Measurements from ENCODE around the gene TGFBR3L. TPM values are rescaled to one million over a fixed set of nuclear protein-coding genes. Genes with fewer than 3 reads are reported as not detected.

TGFBR3L gene
- total RNA-seq, 1 donor from 2014 or later: 2.1 TPM

DNA sequence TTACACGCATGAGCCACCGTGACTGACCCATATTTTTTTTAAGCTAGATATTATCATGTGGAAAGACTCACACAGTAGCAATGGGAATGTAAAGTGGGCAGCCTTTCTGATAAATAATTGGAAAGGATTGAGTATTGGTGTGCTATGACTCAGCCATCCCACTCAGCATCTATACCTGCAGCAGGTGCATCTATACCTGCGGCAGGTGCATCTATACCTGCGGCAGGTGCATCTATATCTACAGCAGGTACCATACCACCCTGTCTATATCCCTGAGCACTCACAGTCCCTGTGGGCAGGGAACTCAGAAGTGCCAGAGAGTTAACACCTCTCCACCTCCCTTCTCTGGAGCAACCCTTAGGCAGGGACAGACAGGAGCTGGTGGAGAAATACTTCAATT lies 31.5 kb upstream of the TGFBR3L start:
- TF ChIP-seq, protein P1, sequence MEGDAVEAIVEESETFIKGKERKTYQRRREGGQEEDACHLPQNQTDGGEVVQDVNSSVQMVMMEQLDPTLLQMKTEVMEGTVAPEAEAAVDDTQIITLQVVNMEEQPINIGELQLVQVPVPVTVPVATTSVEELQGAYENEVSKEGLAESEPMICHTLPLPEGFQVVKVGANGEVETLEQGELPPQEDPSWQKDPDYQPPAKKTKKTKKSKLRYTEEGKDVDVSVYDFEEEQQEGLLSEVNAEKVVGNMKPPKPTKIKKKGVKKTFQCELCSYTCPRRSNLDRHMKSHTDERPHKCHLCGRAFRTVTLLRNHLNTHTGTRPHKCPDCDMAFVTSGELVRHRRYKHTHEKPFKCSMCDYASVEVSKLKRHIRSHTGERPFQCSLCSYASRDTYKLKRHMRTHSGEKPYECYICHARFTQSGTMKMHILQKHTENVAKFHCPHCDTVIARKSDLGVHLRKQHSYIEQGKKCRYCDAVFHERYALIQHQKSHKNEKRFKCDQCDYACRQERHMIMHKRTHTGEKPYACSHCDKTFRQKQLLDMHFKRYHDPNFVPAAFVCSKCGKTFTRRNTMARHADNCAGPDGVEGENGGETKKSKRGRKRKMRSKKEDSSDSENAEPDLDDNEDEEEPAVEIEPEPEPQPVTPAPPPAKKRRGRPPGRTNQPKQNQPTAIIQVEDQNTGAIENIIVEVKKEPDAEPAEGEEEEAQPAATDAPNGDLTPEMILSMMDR (IDR thresholded peaks at IDR 0.05): no peak
- no peak for ATAC-seq
- Histone ChIP-seq H3K4me1 (no peaks in the 10 kb centered on the region), H3K36me3 (no peaks in the 10 kb centered on the region), H3K4me3 (no peak overlapping the region), H3K27me3 (ENCODE audit: low read depth) (peaks cover 6% of the 10 kb centered on the region), H3K9me3 (no peaks in the 10 kb centered on the region), H3K27ac (no peak overlapping the region)
- intact Hi-C loops (cut with DNase I): no loop called here
- no peak for DNase-seq

GRCh38 chr19:7883796-7884570 lies 30.6 kb upstream of the TGFBR3L start:
- H3K9me3 ChIP-seq: no peaks in the 10 kb centered on the region
- H3K27me3 ChIP-seq (ENCODE audit: low read depth): peaks cover 15% of the 10 kb centered on the region
- H3K4me3 ChIP-seq: no peak overlapping the region
- ATAC-seq: no peak
- DNase-seq: no peak
- H3K4me1 ChIP-seq: no peaks in the 10 kb centered on the region
- TF ChIP-seq, protein P1 (IDR thresholded peaks at IDR 0.05): no peak
- intact Hi-C loops (cut with DNase I): no loop called here
- H3K27ac ChIP-seq: no peak overlapping the region
- H3K36me3 ChIP-seq: no peaks in the 10 kb centered on the region

DNA sequence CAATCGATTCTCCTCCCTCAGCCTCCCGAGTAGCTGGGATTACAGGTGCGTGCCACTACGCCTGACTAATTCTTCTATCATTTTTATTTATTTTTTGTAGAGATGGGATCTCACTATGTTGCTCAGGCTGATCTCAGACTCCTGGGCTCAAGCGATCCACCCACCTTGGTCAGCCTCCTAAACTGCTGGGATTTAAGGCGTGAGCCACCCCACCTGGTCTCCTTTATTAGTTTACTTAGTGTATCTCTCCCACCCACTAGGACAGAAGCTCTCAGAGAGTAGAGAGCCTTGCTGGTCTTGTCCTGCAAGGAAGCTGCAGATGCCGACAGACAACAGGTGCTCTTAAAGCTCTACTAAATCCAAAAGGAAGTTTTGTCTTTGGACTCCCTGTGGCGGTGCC lies 28.8 kb upstream of the TGFBR3L start:
- intact Hi-C loops (cut with DNase I): no loop called here
- Histone ChIP-seq H3K27ac (no peak overlapping the region), H3K4me3 (no peak overlapping the region), H3K9me3 (no peaks in the 10 kb centered on the region), H3K27me3 (ENCODE audit: low read depth) (peaks cover 16% of the 10 kb centered on the region), H3K4me1 (no peaks in the 10 kb centered on the region), H3K36me3 (no peaks in the 10 kb centered on the region)
- DNase-seq: no peak
- TF ChIP-seq, protein P1 (IDR thresholded peaks at IDR 0.05): no peak
- ATAC-seq: no peak

DNA sequence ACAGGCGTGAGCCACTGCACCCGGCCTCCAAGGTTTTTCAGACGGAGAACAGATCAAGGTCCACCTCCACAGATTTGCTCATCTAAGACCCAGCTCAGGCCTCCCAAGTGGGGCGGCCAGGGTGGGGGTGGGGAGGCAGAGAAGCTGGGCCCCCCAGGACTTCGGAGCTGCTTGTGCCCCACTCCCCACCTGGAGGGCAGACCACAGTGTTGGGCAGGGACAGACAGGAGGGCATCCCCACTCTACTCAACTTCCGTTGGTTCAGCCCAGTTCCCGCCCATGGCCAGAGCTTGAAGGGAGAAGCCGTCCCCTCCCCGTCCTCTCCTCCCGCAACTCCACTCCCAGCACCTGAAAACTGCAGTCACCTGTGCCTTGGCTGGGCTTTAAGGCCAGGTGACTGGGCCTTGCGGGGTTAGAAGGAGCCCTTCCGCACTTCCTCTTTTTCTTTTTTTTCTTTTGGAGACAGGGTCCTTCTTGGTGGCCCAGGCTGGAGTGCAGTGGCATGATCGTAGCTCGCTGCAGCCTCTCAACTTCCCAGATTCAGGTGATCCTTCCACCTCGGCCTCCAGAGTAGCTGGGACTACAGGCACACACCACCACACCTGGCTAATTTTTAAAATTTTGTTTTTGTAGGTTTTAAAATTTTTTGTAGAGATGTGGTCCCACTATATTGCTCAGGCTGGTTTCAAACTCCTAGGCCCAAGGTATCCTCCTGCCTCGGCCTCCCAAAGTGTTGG lies 27.1 kb upstream of the TGFBR3L start:
- intact Hi-C loops (cut with DNase I): no loop called here
- no peaks in the 10 kb centered on the region for H3K4me1 ChIP-seq
- no peak overlapping the region for H3K27ac ChIP-seq
- H3K9me3 ChIP-seq: no peaks in the 10 kb centered on the region
- DNase-seq: no peak
- ATAC-seq: no peak
- TF ChIP-seq, protein P1 (IDR thresholded peaks at IDR 0.05): no peak
- H3K27me3 ChIP-seq (ENCODE audit: low read depth): peaks cover 16% of the 10 kb centered on the region
- H3K4me3 ChIP-seq: peak overlapping the region; percentile 52
- H3K36me3 ChIP-seq: no peaks in the 10 kb centered on the region

DNA sequence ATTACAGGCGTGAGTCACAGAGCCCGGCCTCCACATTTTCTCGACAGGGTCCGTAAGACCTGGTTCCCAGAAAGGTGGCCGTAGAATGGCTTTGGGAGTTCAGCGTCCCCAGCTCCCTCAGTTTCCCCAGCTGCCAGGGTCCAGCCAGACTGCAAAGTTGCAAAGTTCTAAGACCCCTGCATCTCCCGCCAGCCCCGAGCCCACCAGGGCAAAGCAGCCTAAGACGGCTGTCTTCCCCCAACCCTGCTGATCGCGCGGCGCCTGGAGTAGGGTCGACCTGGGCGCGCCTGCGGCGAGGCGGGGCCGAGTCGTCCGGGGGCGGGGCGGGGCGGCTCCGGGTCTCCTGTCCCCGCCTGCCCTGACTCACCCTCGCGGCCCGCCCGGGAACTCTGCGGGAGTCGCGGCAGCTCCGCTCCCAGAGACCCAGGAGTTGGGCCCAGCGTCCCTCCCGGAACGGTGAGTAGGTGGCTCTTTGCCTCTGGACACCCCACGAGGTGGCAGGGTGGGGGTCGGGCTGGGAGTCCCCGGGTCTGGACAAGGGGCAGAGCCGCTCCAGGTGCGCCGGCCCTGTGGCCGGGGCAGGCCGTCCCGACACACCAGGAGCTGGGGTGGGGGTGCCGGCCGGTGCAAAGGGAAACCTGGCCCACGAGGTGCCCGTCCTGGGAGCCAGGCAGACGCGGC lies 26.3 kb upstream of the TGFBR3L start, which contains the start of gene LRRC8E:
Gene LRRC8E, plus strand, starts transcription at position 366 of the 681 bp plus-strand sequence. CDS start 7,094 bp downstream, outside the sequence.
- Histone ChIP-seq H3K4me3 (peak within 1 kb of the TSS; percentile 52), H3K4me1 (no peaks in the 10 kb centered on the region), H3K27me3 (ENCODE audit: low read depth) (peaks cover 16% of the 10 kb centered on the region), H3K36me3 (no peaks in the 10 kb centered on the region), H3K27ac (peak within 1 kb of the TSS; percentile 53), H3K9me3 (no peaks in the 10 kb centered on the region)
- DNase-seq (peak; percentile 79), ATAC-seq (peak; percentile 95 to 97)
- TF ChIP-seq, protein P1 (IDR thresholded peaks at IDR 0.05): no peak
- intact Hi-C loops (cut with DNase I): no loop called here

Data from lower lobe of right lung (tissue), 2 donors.